Tibial artery (tissue), 4 donors: ENCODE results near the gene BIRC6.
"Not testable (repeated sequence)": the region's sequence is repeated elsewhere in the genome, so short reads cannot be mapped to it uniquely, and the experiment has no call there.

Experiments used
- DNase-seq, 2 donors: peaks; one replicate each; pipeline ENCODE4 v3.0.0-alpha.2; 2019
- H3K27ac ChIP-seq, 2 donors: fragments of 200-600 bp; sonication (generic) in 1 of 2; 1 replicate in 1 of 2; 2 replicates in 1 of 2; pipeline ENCODE4 v1.5.1; 2018 to 2019; ENCODE audit warnings: mild to moderate bottlenecking in 1 of 2
- H3K27me3 ChIP-seq, 2 donors: fragments of 200-600 bp; sonication (generic) in 1 of 2; one replicate each; pipeline versions ENCODE4 v1.5.1 to v1.6.0; 2016 to 2019
- H3K36me3 ChIP-seq, 3 donors: fragments of 200-600 bp; sonication (generic) in 2 of 3; one replicate each; pipeline ENCODE4 v1.5.1; 2016 to 2019; ENCODE audit warnings: mild to moderate bottlenecking in 2 of 3
- H3K4me1 ChIP-seq, 4 donors: fragments of 200-600 bp; sonication (generic) in 2 of 4; 1 replicate in 3 of 4; 2 replicates in 1 of 4; pipeline ENCODE4 v1.5.1; 2016 to 2019
- H3K4me3 ChIP-seq, 2 donors: fragments of 200-600 bp; sonication (generic) in 1 of 2; 1 replicate in 1 of 2; 2 replicates in 1 of 2; pipeline ENCODE4 v1.5.1; 2018 to 2019; ENCODE audit warnings: mild to moderate bottlenecking in 2 of 2
- H3K9me3 ChIP-seq, 3 donors: fragments of 200-600 bp; sonication (generic) in 1 of 3; one replicate each; pipeline ENCODE4 v1.5.1; 2016 to 2019
- intact Hi-C: fragments of 100-400 bp; cut with DNase I; formaldehyde crosslinking; loops from one replicate; pipeline ENCODE4 v1.15.0; 2023; ENCODE audit warnings: low total_unique reads
- TF ChIP-seq, protein P1 (sequence below), 2 experiments: fragments of 200-600 bp in 1 of 2; fragments of 450-650 bp in 1 of 2; IDR thresholded peaks; one replicate each; pipeline ENCODE4 v1.5.1; 2017 to 2019; ENCODE audit warnings: antibody characterized with exemption in 2 of 2, mild to moderate bottlenecking in 1 of 2, moderate library complexity in 1 of 2

The BIRC6 gene, protein sequence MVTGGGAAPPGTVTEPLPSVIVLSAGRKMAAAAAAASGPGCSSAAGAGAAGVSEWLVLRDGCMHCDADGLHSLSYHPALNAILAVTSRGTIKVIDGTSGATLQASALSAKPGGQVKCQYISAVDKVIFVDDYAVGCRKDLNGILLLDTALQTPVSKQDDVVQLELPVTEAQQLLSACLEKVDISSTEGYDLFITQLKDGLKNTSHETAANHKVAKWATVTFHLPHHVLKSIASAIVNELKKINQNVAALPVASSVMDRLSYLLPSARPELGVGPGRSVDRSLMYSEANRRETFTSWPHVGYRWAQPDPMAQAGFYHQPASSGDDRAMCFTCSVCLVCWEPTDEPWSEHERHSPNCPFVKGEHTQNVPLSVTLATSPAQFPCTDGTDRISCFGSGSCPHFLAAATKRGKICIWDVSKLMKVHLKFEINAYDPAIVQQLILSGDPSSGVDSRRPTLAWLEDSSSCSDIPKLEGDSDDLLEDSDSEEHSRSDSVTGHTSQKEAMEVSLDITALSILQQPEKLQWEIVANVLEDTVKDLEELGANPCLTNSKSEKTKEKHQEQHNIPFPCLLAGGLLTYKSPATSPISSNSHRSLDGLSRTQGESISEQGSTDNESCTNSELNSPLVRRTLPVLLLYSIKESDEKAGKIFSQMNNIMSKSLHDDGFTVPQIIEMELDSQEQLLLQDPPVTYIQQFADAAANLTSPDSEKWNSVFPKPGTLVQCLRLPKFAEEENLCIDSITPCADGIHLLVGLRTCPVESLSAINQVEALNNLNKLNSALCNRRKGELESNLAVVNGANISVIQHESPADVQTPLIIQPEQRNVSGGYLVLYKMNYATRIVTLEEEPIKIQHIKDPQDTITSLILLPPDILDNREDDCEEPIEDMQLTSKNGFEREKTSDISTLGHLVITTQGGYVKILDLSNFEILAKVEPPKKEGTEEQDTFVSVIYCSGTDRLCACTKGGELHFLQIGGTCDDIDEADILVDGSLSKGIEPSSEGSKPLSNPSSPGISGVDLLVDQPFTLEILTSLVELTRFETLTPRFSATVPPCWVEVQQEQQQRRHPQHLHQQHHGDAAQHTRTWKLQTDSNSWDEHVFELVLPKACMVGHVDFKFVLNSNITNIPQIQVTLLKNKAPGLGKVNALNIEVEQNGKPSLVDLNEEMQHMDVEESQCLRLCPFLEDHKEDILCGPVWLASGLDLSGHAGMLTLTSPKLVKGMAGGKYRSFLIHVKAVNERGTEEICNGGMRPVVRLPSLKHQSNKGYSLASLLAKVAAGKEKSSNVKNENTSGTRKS (N-terminal part only)

DNA sequence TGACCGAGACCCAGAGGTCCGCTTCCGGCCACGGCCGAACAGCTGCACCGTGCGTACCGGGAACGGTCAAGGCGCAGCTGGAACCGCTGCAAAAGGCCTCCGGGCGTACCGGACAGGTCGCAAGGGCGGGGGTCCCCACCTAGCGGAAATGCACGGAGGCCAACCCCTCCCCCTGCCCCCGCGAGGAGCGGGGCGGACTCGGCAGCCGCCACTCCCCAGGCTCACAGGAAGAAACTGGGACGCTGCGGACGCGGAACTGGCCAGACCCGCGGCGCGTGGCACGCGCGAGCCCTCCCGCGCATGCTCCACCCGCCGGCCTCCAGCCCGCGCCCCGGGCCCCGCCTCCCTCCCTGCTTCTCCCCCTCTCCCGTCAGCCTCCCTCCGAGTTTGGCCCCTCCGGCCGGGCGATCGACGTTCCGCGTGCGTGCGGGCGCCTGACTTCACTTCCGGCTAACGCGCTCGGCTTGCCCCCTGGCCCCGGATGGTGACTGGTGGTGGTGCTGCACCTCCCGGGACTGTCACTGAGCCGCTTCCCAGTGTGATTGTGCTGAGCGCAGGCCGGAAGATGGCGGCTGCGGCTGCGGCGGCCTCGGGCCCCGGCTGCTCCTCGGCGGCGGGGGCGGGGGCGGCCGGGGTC, at the start of gene BIRC6:
Gene BIRC6, plus strand, starts transcription at position 343 of the 637 bp plus-strand sequence. Its CDS starts 139 bp downstream, at position 482.
- H3K36me3 ChIP-seq = no peaks in the 10 kb centered on the region
- peak; percentile 97 to 99 for DNase-seq
- H3K9me3 ChIP-seq = no peaks in the 10 kb centered on the region
- H3K4me1 ChIP-seq = peaks cover 0 to 37% (median 27%) of the 10 kb centered on the region in 4 donors
- H3K27ac ChIP-seq = peak within 1 kb of the TSS; percentile 93 to 97
- intact Hi-C loops = no loop called here
- TF ChIP-seq, protein P1, sequence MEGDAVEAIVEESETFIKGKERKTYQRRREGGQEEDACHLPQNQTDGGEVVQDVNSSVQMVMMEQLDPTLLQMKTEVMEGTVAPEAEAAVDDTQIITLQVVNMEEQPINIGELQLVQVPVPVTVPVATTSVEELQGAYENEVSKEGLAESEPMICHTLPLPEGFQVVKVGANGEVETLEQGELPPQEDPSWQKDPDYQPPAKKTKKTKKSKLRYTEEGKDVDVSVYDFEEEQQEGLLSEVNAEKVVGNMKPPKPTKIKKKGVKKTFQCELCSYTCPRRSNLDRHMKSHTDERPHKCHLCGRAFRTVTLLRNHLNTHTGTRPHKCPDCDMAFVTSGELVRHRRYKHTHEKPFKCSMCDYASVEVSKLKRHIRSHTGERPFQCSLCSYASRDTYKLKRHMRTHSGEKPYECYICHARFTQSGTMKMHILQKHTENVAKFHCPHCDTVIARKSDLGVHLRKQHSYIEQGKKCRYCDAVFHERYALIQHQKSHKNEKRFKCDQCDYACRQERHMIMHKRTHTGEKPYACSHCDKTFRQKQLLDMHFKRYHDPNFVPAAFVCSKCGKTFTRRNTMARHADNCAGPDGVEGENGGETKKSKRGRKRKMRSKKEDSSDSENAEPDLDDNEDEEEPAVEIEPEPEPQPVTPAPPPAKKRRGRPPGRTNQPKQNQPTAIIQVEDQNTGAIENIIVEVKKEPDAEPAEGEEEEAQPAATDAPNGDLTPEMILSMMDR (IDR thresholded peaks at IDR 0.05) = no peak
- H3K4me3 ChIP-seq = peak within 1 kb of the TSS; percentile 64 to 98
- H3K27me3 ChIP-seq = no peaks in the 10 kb centered on the region

DNA sequence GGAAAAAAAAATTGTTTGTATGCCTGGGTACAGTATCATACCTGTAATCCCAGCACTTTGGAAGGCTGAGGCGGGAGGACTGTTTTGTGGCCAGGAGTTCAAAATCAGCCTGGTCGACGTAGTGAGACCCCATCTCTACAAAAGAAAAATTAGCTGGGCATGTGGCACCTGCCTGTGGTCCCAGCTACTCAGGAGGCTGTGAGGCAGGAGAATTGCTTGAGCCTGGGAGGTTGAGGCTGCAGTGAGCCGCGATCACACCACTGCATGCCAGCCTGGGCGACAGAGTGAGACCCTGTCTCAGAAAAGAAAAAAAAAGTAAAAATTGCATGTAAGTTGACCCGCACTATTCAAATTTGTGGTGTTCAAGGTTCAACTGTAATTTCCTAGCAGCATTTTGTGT, 46.2 kb upstream of the BIRC6 start:
- DNase-seq = no peak
- Histone ChIP-seq H3K27me3 (no peaks in the 10 kb centered on the region), H3K9me3 (no peaks in the 10 kb centered on the region), H3K4me1 (no peaks in the 10 kb centered on the region), H3K36me3 (peaks cover 17 to 36% (median 26%) of the 10 kb centered on the region in 3 donors), H3K27ac (no peak overlapping the region), H3K4me3 (no peak overlapping the region)
- intact Hi-C loops = no loop called here
- TF ChIP-seq, protein P1 (IDR thresholded peaks at IDR 0.05) = no peak

DNA sequence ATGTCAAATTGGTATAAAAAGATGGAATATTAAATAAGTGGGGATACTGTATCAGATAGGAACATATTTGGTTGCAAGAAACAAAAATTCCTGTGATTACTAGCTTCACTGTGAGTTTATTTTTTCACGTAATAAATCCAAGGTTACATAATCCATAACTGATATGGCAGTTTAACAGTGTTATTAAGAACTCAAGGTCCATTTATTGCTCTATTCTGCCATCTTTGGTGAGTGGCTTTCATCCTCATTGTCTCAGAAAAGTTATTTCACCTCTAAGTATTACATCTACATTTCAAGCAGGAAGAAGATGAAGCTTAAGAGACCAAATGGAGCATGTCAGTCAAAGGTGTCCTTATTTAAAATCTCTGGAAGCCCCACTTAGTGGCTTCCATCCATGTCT, 41.9 kb upstream of the BIRC6 start:
- Histone ChIP-seq H3K27me3 (no peaks in the 10 kb centered on the region), H3K4me1 (no peaks in the 10 kb centered on the region), H3K36me3 (peaks cover 0 to 18% (median 11%) of the 10 kb centered on the region in 3 donors), H3K9me3 (no peaks in the 10 kb centered on the region), H3K27ac (no peak overlapping the region), H3K4me3 (no peak overlapping the region)
- no peak for DNase-seq
- intact Hi-C loops = no loop called here
- TF ChIP-seq, protein P1 (IDR thresholded peaks at IDR 0.05) = no peak

DNA sequence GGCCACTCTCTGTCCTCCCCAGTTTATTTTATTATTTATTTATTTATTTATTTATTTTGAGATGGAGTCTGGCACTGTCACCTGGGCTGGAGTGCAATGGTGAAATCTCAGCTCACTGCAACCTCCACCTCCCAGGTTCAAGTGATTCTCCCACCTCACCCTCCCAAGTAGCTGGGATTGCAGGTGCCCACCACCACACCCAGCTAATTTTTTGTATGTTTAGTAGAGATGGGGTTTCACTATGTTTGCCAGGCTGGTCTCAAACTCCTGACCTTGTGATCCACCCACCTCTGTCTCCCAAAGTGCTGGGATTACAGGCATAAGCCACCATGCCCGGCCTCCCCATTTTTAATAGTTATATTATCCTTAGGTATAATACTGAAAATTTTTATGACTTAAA, 28.1 kb upstream of the BIRC6 start:
- H3K4me3 ChIP-seq, H3K27ac ChIP-seq, intact Hi-C loops, H3K4me1 ChIP-seq, DNase-seq, H3K9me3 ChIP-seq, H3K36me3 ChIP-seq, H3K27me3 ChIP-seq: not testable (repeated sequence)

DNA sequence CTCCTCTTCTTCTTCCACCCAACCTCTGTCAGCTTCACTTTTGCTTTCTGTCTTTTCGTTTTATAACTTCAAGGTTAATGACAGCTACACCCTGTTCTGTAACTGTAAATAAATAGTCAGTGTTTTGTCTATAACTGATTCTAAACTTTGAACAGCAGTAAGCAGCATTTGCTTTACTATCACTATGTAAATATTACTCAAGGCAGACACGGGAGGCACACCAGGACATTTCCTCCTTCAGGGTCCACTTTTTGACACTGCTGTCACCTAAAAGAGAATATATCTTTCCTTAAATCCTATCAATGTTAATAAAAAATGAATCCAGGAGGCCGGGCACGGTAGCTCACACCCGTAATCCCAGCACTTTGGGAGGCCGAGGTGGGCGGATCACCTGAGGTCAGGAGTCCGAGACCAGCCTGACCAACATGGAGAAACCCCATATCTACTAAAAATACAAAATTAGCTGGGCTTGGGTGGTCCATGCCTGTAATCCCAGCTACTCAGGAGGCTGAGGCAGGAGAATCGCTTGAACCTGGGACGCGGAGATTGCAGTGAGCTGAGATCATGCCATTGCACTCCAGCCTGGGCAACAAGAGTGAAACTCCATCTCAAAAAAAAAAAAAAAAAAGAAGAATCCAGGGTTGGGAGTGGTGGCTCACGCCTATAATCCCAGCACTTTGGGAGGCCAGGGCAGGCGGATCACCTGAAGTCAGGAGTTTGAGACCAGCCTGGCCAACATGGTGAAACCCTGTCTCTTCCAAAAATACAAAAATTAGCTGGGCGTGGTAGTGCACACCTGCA, 27.4 kb upstream of the BIRC6 start:
- H3K36me3 ChIP-seq, H3K27me3 ChIP-seq, H3K9me3 ChIP-seq, DNase-seq, intact Hi-C loops, H3K27ac ChIP-seq, H3K4me3 ChIP-seq, H3K4me1 ChIP-seq: not testable (repeated sequence)
